Vagina (tissue), 2 donors: ENCODE data around the gene APBA1. TPM values are rescaled to one million over a fixed set of nuclear protein-coding genes. Genes with fewer than 3 reads are reported as not detected.

Source experiments
- DNase-seq, 2 donors: peaks; one replicate each; pipeline ENCODE4 v3.0.0-alpha.2; 2017; ENCODE audit errors: extremely low spot score in 2 of 2
- H3K27ac ChIP-seq: fragments of 200-600 bp; sonication (generic); one replicate; pipeline ENCODE4 v1.5.1; 2019
- H3K27me3 ChIP-seq: fragments of 200-600 bp; sonication (generic); one replicate; pipeline ENCODE4 v1.5.1; 2019
- H3K36me3 ChIP-seq, 2 donors: fragments of 200-600 bp; sonication (generic); one replicate each; pipeline ENCODE4 v1.5.1; 2017 to 2019
- H3K4me1 ChIP-seq: fragments of 200-600 bp; sonication (generic); one replicate; pipeline ENCODE4 v1.5.1; 2019
- H3K4me3 ChIP-seq, 2 donors: fragments of 200-600 bp; sonication (generic); 1 replicate in 1 of 2; 2 replicates in 1 of 2; pipeline ENCODE4 v1.5.1; 2016 to 2019
- H3K9me3 ChIP-seq: fragments of 200-600 bp; sonication (generic); one replicate; pipeline ENCODE4 v1.5.1; 2019
- POLR2A ChIP-seq, 2 donors: fragments of 450-650 bp; IDR thresholded peaks; one replicate each; pipeline ENCODE4 v1.6.1; 2017; ENCODE audit warnings: antibody characterized with exemption in 2 of 2, mild to moderate bottlenecking in 2 of 2, moderate library complexity in 2 of 2
- POLR2AphosphoS5 ChIP-seq, 2 donors: sonication (generic); formaldehyde crosslinking; IDR thresholded peaks; one replicate each; pipeline ENCODE4 v1.9.0; 2017; ENCODE audit warnings: antibody characterized with exemption in 2 of 2, mild to moderate bottlenecking in 2 of 2, low read depth in 1 of 2; ENCODE audit not compliant: insufficient read depth in 1 of 2
- intact Hi-C: fragments of 100-400 bp; cut with DNase I; formaldehyde crosslinking; loops from one replicate; pipeline ENCODE4 v1.15.1; 2023
- total RNA-seq: library from RNA; depleted of rRNA; stranded (reverse); fragments of >200 nt; gene quantifications from one replicate; pipeline ENCODE4 v1.2.3, GENCODE V29; 2016
- TF ChIP-seq, protein P1 (sequence below), 3 experiments: fragments of 450-650 bp in 2 of 3; fragments of 200-600 bp in 1 of 3; sonication (generic) in 1 of 3; IDR thresholded peaks; one replicate each; pipeline ENCODE4 v1.5.1; 2017 to 2019; ENCODE audit warnings: antibody characterized with exemption in 3 of 3, mild to moderate bottlenecking in 2 of 3, moderate library complexity in 2 of 3

The APBA1 gene
- total RNA-seq, 1 donor from 2014 or later: 13.3 TPM

DNA sequence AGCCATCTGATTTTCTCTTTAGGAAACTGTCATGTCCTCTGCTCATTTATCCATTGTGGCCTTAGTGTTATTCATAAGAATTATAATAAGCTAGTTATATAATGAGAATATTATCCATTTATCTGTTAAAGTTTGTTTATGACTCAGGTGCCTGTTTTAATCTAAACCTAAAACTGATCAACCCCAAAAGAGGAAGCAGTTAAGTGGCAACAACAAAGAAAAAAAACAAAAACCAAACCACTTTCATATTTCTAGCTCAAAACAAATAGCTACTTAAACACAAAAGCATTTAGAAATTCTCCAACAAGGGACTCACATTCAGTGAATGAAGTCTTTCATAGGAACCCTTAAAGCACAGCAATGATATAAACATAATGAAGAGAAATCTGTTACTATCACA, 116.4 kb downstream of the APBA1 start:
- Histone ChIP-seq H3K36me3 (no peaks in the 10 kb centered on the region), H3K9me3 (no peaks in the 10 kb centered on the region), H3K4me1 (peaks cover 11% of the 10 kb centered on the region), H3K4me3 (no peak overlapping the region), H3K27me3 (no peaks in the 10 kb centered on the region), H3K27ac (no peak overlapping the region)
- DNase-seq: no peak
- intact Hi-C loops: no loop called here
- TF ChIP-seq POLR2A (IDR thresholded peaks at IDR 0.05): no peak
- TF ChIP-seq POLR2AphosphoS5 (IDR thresholded peaks at IDR 0.05; ENCODE audit: insufficient read depth in 1 of 2, low read depth in 1 of 2): no peak
- TF ChIP-seq, protein P1, sequence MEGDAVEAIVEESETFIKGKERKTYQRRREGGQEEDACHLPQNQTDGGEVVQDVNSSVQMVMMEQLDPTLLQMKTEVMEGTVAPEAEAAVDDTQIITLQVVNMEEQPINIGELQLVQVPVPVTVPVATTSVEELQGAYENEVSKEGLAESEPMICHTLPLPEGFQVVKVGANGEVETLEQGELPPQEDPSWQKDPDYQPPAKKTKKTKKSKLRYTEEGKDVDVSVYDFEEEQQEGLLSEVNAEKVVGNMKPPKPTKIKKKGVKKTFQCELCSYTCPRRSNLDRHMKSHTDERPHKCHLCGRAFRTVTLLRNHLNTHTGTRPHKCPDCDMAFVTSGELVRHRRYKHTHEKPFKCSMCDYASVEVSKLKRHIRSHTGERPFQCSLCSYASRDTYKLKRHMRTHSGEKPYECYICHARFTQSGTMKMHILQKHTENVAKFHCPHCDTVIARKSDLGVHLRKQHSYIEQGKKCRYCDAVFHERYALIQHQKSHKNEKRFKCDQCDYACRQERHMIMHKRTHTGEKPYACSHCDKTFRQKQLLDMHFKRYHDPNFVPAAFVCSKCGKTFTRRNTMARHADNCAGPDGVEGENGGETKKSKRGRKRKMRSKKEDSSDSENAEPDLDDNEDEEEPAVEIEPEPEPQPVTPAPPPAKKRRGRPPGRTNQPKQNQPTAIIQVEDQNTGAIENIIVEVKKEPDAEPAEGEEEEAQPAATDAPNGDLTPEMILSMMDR (IDR thresholded peaks at IDR 0.05): no peak

DNA sequence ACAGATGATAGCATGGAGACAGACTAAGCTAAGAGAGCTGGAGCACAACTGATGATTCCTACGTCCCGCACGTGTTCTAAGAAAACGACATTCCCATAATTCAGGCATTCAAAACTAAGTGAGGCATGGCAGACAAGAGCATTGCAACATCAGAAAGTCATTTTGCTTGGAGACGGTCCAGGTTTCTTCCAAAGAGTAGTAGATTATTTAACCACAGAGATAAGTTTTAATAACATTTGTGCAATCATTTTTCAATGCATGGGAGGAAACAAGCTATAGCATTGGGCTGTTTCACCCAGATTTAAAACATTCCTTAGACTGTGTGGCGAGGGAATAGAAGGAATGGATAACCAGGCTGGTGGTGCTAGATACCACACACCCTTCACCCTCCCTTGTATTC, 117.2 kb downstream of the APBA1 start:
- H3K27ac ChIP-seq: no peak overlapping the region
- H3K36me3 ChIP-seq: no peaks in the 10 kb centered on the region
- no peak for DNase-seq
- no peak overlapping the region for H3K4me3 ChIP-seq
- intact Hi-C loops: no loop called here
- H3K9me3 ChIP-seq: no peaks in the 10 kb centered on the region
- no peaks in the 10 kb centered on the region for H3K27me3 ChIP-seq
- TF ChIP-seq, protein P1 (IDR thresholded peaks at IDR 0.05): no peak
- TF ChIP-seq POLR2AphosphoS5 (IDR thresholded peaks at IDR 0.05; ENCODE audit: insufficient read depth in 1 of 2, low read depth in 1 of 2) (no peak), POLR2A (IDR thresholded peaks at IDR 0.05) (no peak)
- peaks cover 11% of the 10 kb centered on the region for H3K4me1 ChIP-seq

DNA sequence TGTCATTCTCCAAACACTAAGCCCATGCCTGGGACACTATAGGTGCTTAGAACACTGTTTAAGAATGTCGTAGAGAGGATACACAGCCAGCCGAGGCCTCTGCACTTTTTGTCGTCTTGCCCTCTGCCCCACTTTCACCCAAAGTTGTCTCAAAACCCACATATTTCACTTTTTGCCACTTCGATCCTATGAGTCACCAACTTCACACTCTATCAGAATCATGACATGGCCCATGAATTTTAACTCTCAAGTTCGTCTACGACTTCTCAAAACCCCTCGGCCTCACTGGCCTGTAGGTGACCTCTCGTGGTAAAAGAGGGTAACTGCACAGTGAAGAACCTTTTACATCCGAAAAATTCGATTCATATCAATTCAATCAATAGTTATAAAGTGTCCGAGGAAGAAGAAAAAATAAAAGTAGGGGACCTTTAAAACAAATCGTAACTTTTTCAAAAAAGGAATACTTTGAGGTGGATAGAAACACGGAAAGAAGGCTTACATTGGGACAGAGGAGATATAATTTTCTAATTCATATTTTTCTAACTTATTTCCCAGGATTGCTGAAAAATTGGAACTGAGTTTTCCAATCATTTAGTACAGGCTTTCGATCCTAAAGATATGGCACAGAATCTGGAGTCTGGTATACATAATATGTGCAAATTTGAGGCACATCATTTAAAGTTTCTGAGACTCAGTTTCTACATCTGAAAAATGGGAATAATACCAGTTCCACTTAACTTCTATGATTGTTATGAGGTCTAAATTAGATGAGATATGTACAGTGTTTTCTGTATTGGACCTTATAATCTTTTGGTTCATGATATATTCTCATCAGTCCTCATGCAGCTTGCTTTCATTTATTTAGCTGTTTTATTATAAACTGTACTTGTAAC, 122.6 kb downstream of the APBA1 start:
- DNase-seq: no peak
- intact Hi-C loops: loop anchor here (5.0 kb wide), 1 partner anchor 127 kb away; no protein-coding TSS in a partner anchor
- no peaks in the 10 kb centered on the region for H3K27me3 ChIP-seq
- H3K27ac ChIP-seq: no peak overlapping the region
- no peaks in the 10 kb centered on the region for H3K9me3 ChIP-seq
- no peaks in the 10 kb centered on the region for H3K4me1 ChIP-seq
- no peak overlapping the region for H3K4me3 ChIP-seq
- no peaks in the 10 kb centered on the region for H3K36me3 ChIP-seq
- no peak for TF ChIP-seq POLR2A (IDR thresholded peaks at IDR 0.05)
- TF ChIP-seq, protein P1 (IDR thresholded peaks at IDR 0.05): peak; percentile 44 to 64 (median 54)
- TF ChIP-seq POLR2AphosphoS5 (IDR thresholded peaks at IDR 0.05; ENCODE audit: insufficient read depth in 1 of 2, low read depth in 1 of 2): no peak

DNA sequence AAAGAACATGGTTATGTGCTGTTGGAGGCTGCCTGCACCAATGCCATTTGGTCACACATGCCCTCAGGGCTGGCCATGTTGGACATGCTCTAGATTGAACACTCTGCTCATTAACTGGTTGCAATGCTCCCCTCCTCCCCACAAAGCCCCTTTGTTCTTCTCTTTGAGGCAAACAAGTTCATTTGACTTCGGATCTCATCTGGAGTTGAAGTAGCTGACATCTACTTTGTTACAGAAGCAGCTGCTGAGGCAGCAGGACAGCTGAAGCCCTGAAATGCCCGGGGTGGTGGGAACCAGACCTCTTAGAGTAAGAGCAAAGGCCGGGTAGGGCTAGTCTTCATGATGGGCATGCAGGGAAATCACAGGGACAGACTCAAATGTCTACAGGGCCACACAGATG, 123.5 kb downstream of the APBA1 start:
- TF ChIP-seq, protein P1 (IDR thresholded peaks at IDR 0.05): no peak
- no peak for TF ChIP-seq POLR2AphosphoS5 (IDR thresholded peaks at IDR 0.05; ENCODE audit: insufficient read depth in 1 of 2, low read depth in 1 of 2)
- intact Hi-C loops: loop anchor here (5.0 kb wide), 1 partner anchor 126 kb away; no protein-coding TSS in a partner anchor
- DNase-seq: no peak
- H3K27ac ChIP-seq: no peak overlapping the region
- no peaks in the 10 kb centered on the region for H3K36me3 ChIP-seq
- no peaks in the 10 kb centered on the region for H3K4me1 ChIP-seq
- no peaks in the 10 kb centered on the region for H3K9me3 ChIP-seq
- no peak overlapping the region for H3K4me3 ChIP-seq
- H3K27me3 ChIP-seq: no peaks in the 10 kb centered on the region

DNA sequence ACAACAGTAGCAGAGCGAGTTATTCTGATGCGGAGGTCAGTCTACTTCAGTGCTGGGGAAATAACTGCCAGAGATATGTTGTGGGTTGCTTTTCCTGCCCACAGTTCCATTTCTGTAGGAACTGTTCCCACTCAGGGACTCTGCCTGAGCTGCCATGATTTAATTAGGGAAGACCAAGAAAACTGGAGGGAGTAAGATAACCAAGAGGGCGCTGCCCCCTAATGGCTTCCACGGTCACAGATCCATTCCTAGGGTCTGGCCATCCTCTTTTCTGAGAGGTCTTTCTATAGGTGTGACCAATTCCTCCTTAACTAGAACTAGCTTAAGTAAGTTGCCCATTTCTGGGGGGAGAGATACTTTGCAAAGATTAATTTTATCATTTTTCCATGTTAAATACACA, 125.9 kb downstream of the APBA1 start:
- TF ChIP-seq POLR2A (IDR thresholded peaks at IDR 0.05) (no peak), POLR2AphosphoS5 (IDR thresholded peaks at IDR 0.05; ENCODE audit: insufficient read depth in 1 of 2, low read depth in 1 of 2) (no peak)
- TF ChIP-seq, protein P1 (IDR thresholded peaks at IDR 0.05): no peak
- H3K4me1 ChIP-seq: peaks cover 7% of the 10 kb centered on the region
- intact Hi-C loops: loop anchor here (5.0 kb wide), 1 partner anchor 124 kb away; no protein-coding TSS in a partner anchor
- no peaks in the 10 kb centered on the region for H3K27me3 ChIP-seq
- no peak for DNase-seq
- no peak overlapping the region for H3K27ac ChIP-seq
- no peaks in the 10 kb centered on the region for H3K9me3 ChIP-seq
- no peak overlapping the region for H3K4me3 ChIP-seq
- H3K36me3 ChIP-seq: no peaks in the 10 kb centered on the region
